GM12878 (cell line): Measurements from ENCODE around the gene UBE2D3. TPM values are rescaled to one million over a fixed set of nuclear protein-coding genes. Genes with fewer than 3 reads are reported as not detected.
A peak's percentile ranks its signal among the peaks of the same experiment; 100 is the strongest.

Experiments
- BRCA1 ChIP-seq: IDR thresholded peaks from 2 replicates; pipeline ENCODE4 v1.6.1; 2011; ENCODE audit warnings: low read depth, low read length, improper control_type of control experiment
- CBX3 ChIP-seq: fragments of 200-600 bp; sonication (generic); IDR thresholded peaks from 2 replicates; pipeline ENCODE4 v1.6.1; 2016; ENCODE audit warnings: low read depth, borderline replicate concordance
- DPF2 ChIP-seq: fragments of 450-650 bp; IDR thresholded peaks from 2 replicates; pipeline ENCODE4 v1.6.1; 2017; ENCODE audit warnings: mild to moderate bottlenecking
- EED ChIP-seq: sonication (generic); IDR thresholded peaks from 2 replicates; pipeline ENCODE4 v1.6.1; 2016; ENCODE audit warnings: antibody characterized with exemption, low read depth
- EGR1 ChIP-seq, 2 experiments: IDR thresholded peaks; 1 replicate in 1 of 2; 2 replicates in 1 of 2; pipeline ENCODE4 v1.6.1; 2011 to 2012; ENCODE audit warnings: low read depth in 2 of 2, low read length in 2 of 2, borderline replicate concordance in 1 of 2, mild to moderate bottlenecking in 1 of 2, moderate library complexity in 1 of 2
- HCFC1 ChIP-seq: fragments of 150-350 bp; IDR thresholded peaks from 2 replicates; pipeline ENCODE4 v1.6.1; 2014; ENCODE audit warnings: low read length
- IKZF2 ChIP-seq, 2 experiments: fragments of 450-650 bp; IDR thresholded peaks; 2 replicates each; pipeline ENCODE4 v1.6.1; 2017; ENCODE audit warnings: mild to moderate bottlenecking in 2 of 2, moderate library complexity in 2 of 2
- IRF4 ChIP-seq: IDR thresholded peaks from 2 replicates; pipeline ENCODE4 v1.6.1; 2011; ENCODE audit warnings: low read depth, low read length
- KDM1A ChIP-seq: fragments of 200-600 bp; sonication (generic); IDR thresholded peaks from 2 replicates; pipeline ENCODE4 v1.6.1; 2016; ENCODE audit warnings: borderline replicate concordance
- LARP7 ChIP-seq: fragments of 450-650 bp; IDR thresholded peaks from 2 replicates; pipeline ENCODE4 v1.6.1; 2017; ENCODE audit warnings: mild to moderate bottlenecking
- MAX ChIP-seq: IDR thresholded peaks from 2 replicates; pipeline ENCODE4 v1.6.1; 2012; ENCODE audit warnings: low read depth, low read length, improper control_type of control experiment
- MLLT1 ChIP-seq: fragments of 450-650 bp; IDR thresholded peaks from 2 replicates; pipeline ENCODE4 v1.6.1; 2016; ENCODE audit warnings: mild to moderate bottlenecking
- NBN ChIP-seq: fragments of 450-650 bp; IDR thresholded peaks from 2 replicates; pipeline ENCODE4 v1.6.1; 2016
- NFYB ChIP-seq: IDR thresholded peaks from 2 replicates; pipeline ENCODE4 v1.6.1; 2011; ENCODE audit warnings: low read depth, mild to moderate bottlenecking, low read length, improper control_type of control experiment, moderate library complexity; ENCODE audit not compliant: insufficient read depth
- SKIL ChIP-seq: fragments of 450-650 bp; IDR thresholded peaks from 2 replicates; pipeline ENCODE4 v1.6.1; 2017; ENCODE audit warnings: mild to moderate bottlenecking, low read depth, inconsistent platforms; ENCODE audit not compliant: poor library complexity, severe bottlenecking
- SMAD5 ChIP-seq: IDR thresholded peaks from 2 replicates; pipeline ENCODE4 v1.6.1; 2016; ENCODE audit warnings: antibody characterized with exemption, low read depth
- STAT3 ChIP-seq: IDR thresholded peaks from 2 replicates; pipeline ENCODE4 v1.6.1; 2011; ENCODE audit warnings: low read depth, low read length, improper control_type of control experiment
- TAF1 ChIP-seq: IDR thresholded peaks from 2 replicates; pipeline ENCODE4 v1.6.1; 2011; ENCODE audit warnings: mild to moderate bottlenecking, low read depth, low read length, borderline replicate concordance
- USF1 ChIP-seq: IDR thresholded peaks from 2 replicates; pipeline ENCODE4 v1.6.1; 2011; ENCODE audit warnings: borderline replicate concordance, low read depth, mild to moderate bottlenecking, moderate library complexity, mixed read lengths, low read length; ENCODE audit not compliant: insufficient read depth; ENCODE audit errors: extremely low read length
- YY1 ChIP-seq: IDR thresholded peaks from 2 replicates; pipeline ENCODE4 v1.6.1; 2011; ENCODE audit warnings: low read depth, mild to moderate bottlenecking, low read length
- ZNF687 ChIP-seq: fragments of 450-650 bp; IDR thresholded peaks from 2 replicates; pipeline ENCODE4 v1.6.1; 2017; ENCODE audit warnings: mild to moderate bottlenecking, moderate library complexity
- ZSCAN29 ChIP-seq: fragments of 450-650 bp; IDR thresholded peaks from 2 replicates; pipeline ENCODE4 v1.6.1; 2017; ENCODE audit warnings: mild to moderate bottlenecking, moderate library complexity
- polyA plus RNA-seq, 11 experiments: library from polyadenylated mRNA; depleted of rRNA in 4 of 11; unstranded in 6 of 11; stranded (reverse) in 5 of 11; fragments of >200 nt; fragmentation: Nextera tagmentation in 4 of 11; fragmentation: Illumina TruSeq in 1 of 11; extraction: Ambion mirVana in 4 of 11; extraction: Trizol in 1 of 11; gene quantifications; 1 replicate in 1 of 11; 2 replicates in 10 of 11; pipeline versions ENCODE4 v1.2.1 to v1.2.3, GENCODE V29; 2011 to 2016; ENCODE audit warnings: inconsistent platforms in 2 of 11, missing spikeins in 2 of 11, low read depth in 1 of 11
- total RNA-seq, 4 experiments: library from RNA; depleted of rRNA in 3 of 4; stranded (reverse); fragments of >200 nt in 3 of 4; fragmentation: Illumina TruSeq in 1 of 4; extraction: Trizol in 1 of 4; gene quantifications; 2 replicates each; pipeline versions ENCODE4 v1.2.1 to v1.2.3, GENCODE V29; 2013 to 2021

The UBE2D3 gene
- total and polyA plus RNA-seq, 10 of the 15 experiments (the other 5 are each of a cell fraction or from before 2014, with no cell fraction given), result 162 to 572 (median 395) TPM

- TF ChIP-seq ZNF687 (peak; percentile 87), YY1 (no peak; the same call in 1 of the 2 replicates), DPF2 (peak; percentile 90), ZSCAN29 (no peak), NFYB (peak; percentile 62; the same call in 1 of the 2 replicates), TAF1 (peak; percentile 65; the same call in 1 of the 2 replicates), BRCA1 (peak; percentile 37; the same call in 1 of the 2 replicates), HCFC1 (peak; percentile 11; the same call in 1 of the 2 replicates), IKZF2 (IDR thresholded peaks at IDR 0.05) (peak; percentile 76 to 77), EGR1 (IDR thresholded peaks at IDR 0.05; ENCODE audit: borderline replicate concordance in 1 of 2, low read depth in 2 of 2, low read length in 2 of 2) (peak; percentile 35 to 73), USF1 (peak; percentile 96), SMAD5 (peak; percentile 73; the same call in 1 of the 2 replicates), STAT3 (no peak), KDM1A (no peak), LARP7 (peak; percentile 90), EED (peak; percentile 68; the same call in 1 of the 2 replicates), CBX3 (no peak), IRF4 (0 out of 2 replicates have a peak, but pooled peaks have one; percentile 43), MLLT1 (peak; percentile 73; the same call in 1 of the 2 replicates), NBN (peak; percentile 82; the same call in 1 of the 2 replicates), SKIL (peak; percentile 35), MAX (peak; percentile 93)
These were observed 41.6 kb upstream of the UBE2D3 start, which contains the start of gene CISD2 (continued) for GRCh38 chr4:102868781-102869568.
